GM18858 (cell line): ENCODE results near the gene NSMF.

Source experiments
- ATAC-seq: cut with Tn5 transposase; IDR thresholded peaks from one replicate; pipeline ENCODE4 v1.9.1; 2021; ENCODE audit not compliant: unreplicated experiment

NSMF gene

GRCh38 chr9:137492464-137493363 is 33.6 kb upstream of the NSMF start:
- ATAC-seq: no peak

GRCh38 chr9:137491735-137492432 is 32.8 kb upstream of the NSMF start:
- no peak for ATAC-seq

GRCh38 chr9:137490532-137491186 is 31.5 kb upstream of the NSMF start:
- ATAC-seq: no peak

GRCh38 chr9:137488906-137489305 is 29.8 kb upstream of the NSMF start:
- ATAC-seq: no peak

GRCh38 chr9:137488327-137488653 is 29.2 kb upstream of the NSMF start:
- ATAC-seq: no peak

GRCh38 chr9:137487454-137488326 is 28.6 kb upstream of the NSMF start:
- no peak for ATAC-seq

- ATAC-seq: no peak
Observed at GRCh38 chr9:137486545-137487453, 27.7 kb upstream of the NSMF start.

- no peak for ATAC-seq
Observed at GRCh38 chr9:137486141-137486490, 27.0 kb upstream of the NSMF start.

GRCh38 chr9:137485343-137486140 is 26.4 kb upstream of the NSMF start:
- no peak for ATAC-seq

GRCh38 chr9:137484551-137485315 is 25.6 kb upstream of the NSMF start:
- ATAC-seq: no peak

GRCh38 chr9:137482094-137482781 is 23.1 kb upstream of the NSMF start:
- no peak for ATAC-seq

GRCh38 chr9:137480686-137481683 is 21.9 kb upstream of the NSMF start:
- no peak for ATAC-seq

- ATAC-seq: no peak
Observed at GRCh38 chr9:137479892-137480685, 21.0 kb upstream of the NSMF start.

- no peak for ATAC-seq
Observed at GRCh38 chr9:137478962-137479861, 20.1 kb upstream of the NSMF start.

- no peak for ATAC-seq
Observed at GRCh38 chr9:137478613-137478961, 19.5 kb upstream of the NSMF start.
